GM18858 (cell line): Measurements from ENCODE around the gene SLC10A6.

Source experiments
- ATAC-seq: cut with Tn5 transposase; IDR thresholded peaks from one replicate; pipeline ENCODE4 v1.9.1; 2021; ENCODE audit not compliant: unreplicated experiment

SLC10A6 gene

DNA sequence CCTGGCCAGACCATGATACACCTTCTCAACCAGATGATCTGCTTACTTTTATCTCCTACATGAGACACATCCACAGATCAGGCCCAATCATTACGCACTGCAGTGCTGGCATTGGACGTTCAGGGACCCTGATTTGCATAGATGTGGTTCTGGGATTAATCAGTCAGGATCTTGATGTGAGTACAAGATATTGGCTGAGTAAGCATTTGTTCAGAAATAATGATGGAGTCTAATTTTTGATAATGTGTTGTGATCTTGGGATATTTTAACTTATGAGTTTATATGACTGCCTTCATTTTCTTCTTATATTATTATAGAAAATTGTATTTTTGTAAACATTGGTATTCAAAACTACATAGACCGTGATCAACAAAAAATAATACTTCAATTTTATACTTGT is 39.4 kb downstream of the SLC10A6 start:
- ATAC-seq, result no peak

DNA sequence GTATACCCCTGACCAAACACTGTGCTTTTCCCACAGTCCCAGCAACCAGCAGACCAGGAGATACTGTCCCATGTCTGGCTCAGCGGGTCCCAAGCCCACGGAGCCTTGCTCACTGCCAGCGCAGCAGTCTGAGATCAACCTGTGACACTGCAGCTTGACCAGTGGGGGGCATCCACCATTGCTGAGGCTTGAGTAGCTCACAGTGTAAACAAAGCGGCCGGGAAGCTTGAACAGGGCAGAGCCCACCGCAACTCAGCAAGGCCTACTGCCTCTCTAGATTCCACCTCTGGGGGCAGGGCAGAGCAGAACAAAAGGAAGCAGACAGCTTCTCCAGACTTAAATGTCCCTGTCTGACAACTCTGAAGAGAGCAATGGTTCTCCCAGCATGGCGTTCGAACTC is 58.1 kb downstream of the SLC10A6 start:
- ATAC-seq, result no peak

DNA sequence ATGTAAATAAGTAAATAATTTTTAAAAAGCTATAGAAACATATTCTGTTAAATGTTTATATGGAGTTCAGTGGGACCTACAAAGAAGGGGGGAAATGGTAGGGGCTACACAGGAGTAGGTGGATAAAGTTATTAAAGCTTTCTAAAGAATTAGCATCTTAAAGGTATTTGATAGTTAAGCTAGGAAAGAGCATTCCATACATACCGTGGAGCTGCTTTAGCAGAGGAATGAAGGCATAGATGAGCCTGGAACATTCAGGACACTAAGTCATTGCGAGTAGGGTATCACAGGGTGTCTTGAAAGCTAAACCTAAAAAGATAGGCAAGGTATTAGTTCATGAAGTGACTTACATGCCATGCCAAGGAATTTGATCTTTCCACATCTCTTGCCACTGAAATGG is 60.4 kb downstream of the SLC10A6 start:
- ATAC-seq, result no peak

DNA sequence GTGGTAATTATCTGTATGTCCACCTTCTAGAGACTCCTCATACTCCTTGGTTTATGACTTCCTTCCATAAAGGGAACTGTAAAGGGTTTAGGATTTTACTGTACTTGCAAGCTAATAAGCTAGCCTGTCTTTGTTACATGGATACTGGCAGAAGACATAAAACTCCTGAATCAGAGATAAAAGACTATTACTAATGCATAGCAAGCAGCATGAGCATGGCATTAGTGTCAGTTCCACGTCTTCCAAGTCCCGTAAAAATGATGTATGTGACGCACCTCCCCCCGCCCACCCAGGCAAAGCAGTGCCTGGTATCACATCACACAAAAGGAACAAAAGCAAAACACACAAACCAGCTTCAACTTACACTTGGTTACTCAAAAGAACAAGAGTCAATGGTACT is 71.0 kb downstream of the SLC10A6 start:
- ATAC-seq, result no peak

DNA sequence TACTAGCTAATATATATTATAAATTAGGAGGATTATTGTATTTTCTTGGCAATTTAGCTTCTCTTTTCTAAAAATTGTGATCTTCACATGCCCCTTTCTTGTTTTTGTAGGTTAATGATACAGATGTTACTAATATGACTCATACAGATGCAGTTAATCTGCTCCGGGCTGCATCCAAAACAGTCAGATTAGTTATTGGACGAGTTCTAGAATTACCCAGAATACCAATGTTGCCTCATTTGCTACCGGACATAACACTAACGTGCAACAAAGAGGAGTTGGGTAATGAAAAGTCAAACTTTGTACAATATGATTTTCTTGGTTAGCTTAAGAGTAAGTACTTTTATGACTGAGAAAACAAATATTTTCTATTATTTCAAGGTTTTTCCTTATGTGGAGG is 74.1 kb downstream of the SLC10A6 start:
- no peak for ATAC-seq
